Mesendoderm (in vitro differentiated cells): ENCODE measurements around the gene PTHLH.

ENCODE experiments used
- DNase-seq: peaks from one replicate; pipeline ENCODE4 v3.0.0; 2013
- H2AK5ac ChIP-seq: 2 replicates; pipeline ENCODE4 v1.6.1; 2013; ENCODE audit warnings: low read length, inconsistent platforms
- H2BK120ac ChIP-seq: 2 replicates; pipeline ENCODE4 v1.6.1; 2013; ENCODE audit warnings: low read depth, mild to moderate bottlenecking, low read length, moderate library complexity, mixed read lengths
- H2BK15ac ChIP-seq: replicated peaks from 2 replicates; pipeline ENCODE4 v1.6.1; 2013; ENCODE audit warnings: low read depth, mild to moderate bottlenecking, moderate library complexity
- H2BK5ac ChIP-seq: 2 replicates; pipeline ENCODE4 v1.6.1; 2013; ENCODE audit warnings: low read length, inconsistent platforms
- H3K18ac ChIP-seq: 2 replicates; pipeline ENCODE4 v1.6.1; 2013; ENCODE audit warnings: mild to moderate bottlenecking, low read length, mixed read lengths
- H3K23ac ChIP-seq: one replicate; pipeline ENCODE4 v1.6.1; 2013; ENCODE audit warnings: low read length
- H3K27ac ChIP-seq: 2 replicates; pipeline ENCODE4 v1.5.1; 2013; ENCODE audit warnings: low read depth, mild to moderate bottlenecking, inconsistent platforms, low read length, moderate library complexity
- H3K27me3 ChIP-seq: 2 replicates; pipeline ENCODE4 v1.6.1; 2013; ENCODE audit warnings: low read length, control low read depth, mild to moderate bottlenecking, inconsistent platforms; ENCODE audit not compliant: insufficient read depth, poor library complexity
- H3K36me3 ChIP-seq: 2 replicates; pipeline ENCODE4 v1.6.1; 2013; ENCODE audit warnings: low read length, inconsistent platforms; ENCODE audit not compliant: control insufficient read depth, insufficient read depth
- H3K4ac ChIP-seq: one replicate; pipeline ENCODE4 v1.6.1; 2013; ENCODE audit warnings: low read depth, mild to moderate bottlenecking, low read length, moderate library complexity
- H3K4me1 ChIP-seq: 2 replicates; pipeline ENCODE4 v1.6.1; 2013; ENCODE audit warnings: low read depth, low read length, inconsistent platforms; ENCODE audit not compliant: control insufficient read depth
- H3K4me2 ChIP-seq: 2 replicates; pipeline ENCODE4 v1.6.1; 2013; ENCODE audit warnings: low read length
- H3K4me3 ChIP-seq: 2 replicates; pipeline ENCODE4 v1.5.1; 2013; ENCODE audit warnings: mild to moderate bottlenecking, low read length
- H3K56ac ChIP-seq: one replicate; pipeline ENCODE4 v1.6.1; 2013; ENCODE audit warnings: low read length
- H3K79me1 ChIP-seq: 2 replicates; pipeline ENCODE4 v1.6.1; 2013; ENCODE audit warnings: low read length, inconsistent platforms
- H3K79me2 ChIP-seq: 2 replicates; pipeline ENCODE4 v1.6.1; 2013; ENCODE audit warnings: mild to moderate bottlenecking, low read length; ENCODE audit not compliant: control insufficient read depth, insufficient read depth
- H3K9ac ChIP-seq: 2 replicates; pipeline ENCODE4 v1.6.1; 2013; ENCODE audit warnings: low read length, inconsistent platforms
- H4K5ac ChIP-seq: one replicate; pipeline ENCODE4 v1.6.1; 2013; ENCODE audit warnings: low read length
- H4K8ac ChIP-seq: one replicate; pipeline ENCODE4 v1.6.1; 2013; ENCODE audit warnings: low read depth, mild to moderate bottlenecking, control low read depth, low read length, moderate library complexity
- WGBS: extraction: QIAGEN DNeasy Blood & Tissue Kit; methylation state at CpG from one replicate; pipeline ENCODE4 v1.1.7; 2013; ENCODE audit warnings: low lambda C conversion rate, missing lambda C conversion rate; ENCODE audit not compliant: insufficient coverage; ENCODE audit errors: extremely low coverage; 5-methylcytosine and 5-hydroxymethylcytosine counted together

PTHLH gene

GRCh38 chr12:27919671-27920235 lies 52.8 kb downstream of the PTHLH start:
- no peak overlapping the region for H2BK5ac ChIP-seq
- no peak overlapping the region for H2BK120ac ChIP-seq
- no peaks in the 10 kb centered on the region for H3K27me3 ChIP-seq
- H3K56ac ChIP-seq, result no peak overlapping the region
- H4K8ac ChIP-seq, result no peak overlapping the region
- H2AK5ac ChIP-seq, result no peak overlapping the region
- no CpG with 5 or more reads among the region's 7 CpGs for WGBS
- DNase-seq, result no peak
- no peak overlapping the region for H3K23ac ChIP-seq
- no peaks in the 10 kb centered on the region for H3K4me1 ChIP-seq
- no peak overlapping the region for H3K9ac ChIP-seq
- no peak overlapping the region for H2BK15ac ChIP-seq
- no peak overlapping the region for H3K4me2 ChIP-seq
- H3K36me3 ChIP-seq, result no peaks in the 10 kb centered on the region
- no peaks in the 10 kb centered on the region for H3K79me2 ChIP-seq
- no peak overlapping the region for H3K4ac ChIP-seq
- H3K27ac ChIP-seq, result no peak overlapping the region
- no peaks in the 10 kb centered on the region for H3K79me1 ChIP-seq
- no peak overlapping the region for H3K4me3 ChIP-seq
- H3K18ac ChIP-seq, result no peak overlapping the region
- H4K5ac ChIP-seq, result no peak overlapping the region

DNA sequence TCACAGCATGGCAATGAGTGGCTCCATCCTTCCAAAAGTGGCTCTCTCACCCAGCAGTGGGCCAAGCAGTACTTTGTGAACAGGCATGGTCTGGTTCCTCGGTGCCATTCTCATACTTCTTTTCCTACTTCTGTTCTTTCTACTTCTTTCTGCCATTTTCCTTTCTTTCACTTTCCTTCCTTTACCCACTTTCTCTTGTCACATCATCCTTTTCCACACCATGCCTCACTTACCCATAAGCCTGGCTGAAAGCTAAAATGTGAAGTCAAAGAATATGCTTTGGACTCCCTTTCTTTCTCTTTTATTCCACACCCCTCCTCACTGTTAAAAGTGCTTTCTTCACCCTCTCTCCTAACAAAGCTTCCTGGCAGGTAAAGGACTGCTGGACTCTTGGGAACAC lies 57.0 kb downstream of the PTHLH start:
- no peak for DNase-seq
- Histone ChIP-seq H2BK120ac (no peak overlapping the region), H3K9ac (no peak overlapping the region), H3K79me1 (no peaks in the 10 kb centered on the region), H3K23ac (no peak overlapping the region), H3K56ac (no peak overlapping the region), H2BK5ac (no peak overlapping the region), H3K36me3 (no peaks in the 10 kb centered on the region), H3K18ac (no peak overlapping the region), H3K4ac (no peak overlapping the region), H2AK5ac (no peak overlapping the region), H3K27ac (no peak overlapping the region), H3K4me3 (no peak overlapping the region), H4K8ac (no peak overlapping the region), H3K27me3 (no peaks in the 10 kb centered on the region), H3K79me2 (no peaks in the 10 kb centered on the region), H4K5ac (no peak overlapping the region), H2BK15ac (no peak overlapping the region), H3K4me2 (no peak overlapping the region), H3K4me1 (no peaks in the 10 kb centered on the region)
- WGBS, result no CpG with 5 or more reads among the region's 1 CpG

- H3K56ac ChIP-seq, result no peak overlapping the region
- no peak overlapping the region for H3K23ac ChIP-seq
- H3K79me1 ChIP-seq, result no peaks in the 10 kb centered on the region
- H3K9ac ChIP-seq, result no peak overlapping the region
- no CpG with 5 or more reads among the region's 3 CpGs for WGBS
- no peak overlapping the region for H2BK5ac ChIP-seq
- no peak overlapping the region for H2BK15ac ChIP-seq
- no peaks in the 10 kb centered on the region for H3K27me3 ChIP-seq
- DNase-seq, result no peak
- H2AK5ac ChIP-seq, result no peak overlapping the region
- H4K5ac ChIP-seq, result no peak overlapping the region
- H3K18ac ChIP-seq, result no peak overlapping the region
- H3K27ac ChIP-seq, result no peak overlapping the region
- H4K8ac ChIP-seq, result no peak overlapping the region
- H3K4ac ChIP-seq, result no peak overlapping the region
- H2BK120ac ChIP-seq, result no peak overlapping the region
- H3K4me1 ChIP-seq, result no peaks in the 10 kb centered on the region
- no peaks in the 10 kb centered on the region for H3K79me2 ChIP-seq
- H3K36me3 ChIP-seq, result no peaks in the 10 kb centered on the region
- no peak overlapping the region for H3K4me2 ChIP-seq
- H3K4me3 ChIP-seq, result no peak overlapping the region
Observed at GRCh38 chr12:27915021-27915420, 57.5 kb downstream of the PTHLH start.

GRCh38 chr12:27913999-27914614 lies 58.4 kb downstream of the PTHLH start:
- no peak overlapping the region for H3K4ac ChIP-seq
- no peaks in the 10 kb centered on the region for H3K36me3 ChIP-seq
- H3K4me3 ChIP-seq, result no peak overlapping the region
- no peak overlapping the region for H3K4me2 ChIP-seq
- H2BK120ac ChIP-seq, result no peak overlapping the region
- H3K79me1 ChIP-seq, result no peaks in the 10 kb centered on the region
- H3K23ac ChIP-seq, result no peak overlapping the region
- no peak overlapping the region for H2AK5ac ChIP-seq
- no peak overlapping the region for H4K8ac ChIP-seq
- WGBS, result no CpG with 5 or more reads among the region's 4 CpGs
- H3K18ac ChIP-seq, result no peak overlapping the region
- no peak overlapping the region for H3K9ac ChIP-seq
- no peak overlapping the region for H2BK15ac ChIP-seq
- DNase-seq, result no peak
- H3K27me3 ChIP-seq, result no peaks in the 10 kb centered on the region
- no peak overlapping the region for H3K56ac ChIP-seq
- H4K5ac ChIP-seq, result no peak overlapping the region
- no peak overlapping the region for H3K27ac ChIP-seq
- no peak overlapping the region for H2BK5ac ChIP-seq
- no peaks in the 10 kb centered on the region for H3K4me1 ChIP-seq
- H3K79me2 ChIP-seq, result no peaks in the 10 kb centered on the region

DNA sequence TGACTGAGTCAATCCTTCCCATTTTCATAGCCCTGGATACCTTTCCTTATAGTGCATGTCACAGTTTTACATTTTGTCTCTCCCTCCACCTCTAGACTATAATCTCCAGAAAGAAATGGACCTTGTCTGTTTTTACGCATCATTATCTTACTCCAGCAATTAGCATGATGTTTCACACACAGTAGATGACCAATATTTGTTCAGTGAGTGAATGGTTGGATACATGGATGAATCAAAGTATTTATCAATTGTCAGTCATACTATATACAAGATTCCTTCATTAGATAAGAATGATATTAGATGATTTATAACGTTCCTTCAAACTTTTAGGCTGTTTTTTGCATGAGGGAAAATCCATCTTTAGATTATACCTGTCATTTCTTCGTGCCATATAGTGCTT lies 61.1 kb downstream of the PTHLH start:
- no peak overlapping the region for H2BK120ac ChIP-seq
- no peak overlapping the region for H3K18ac ChIP-seq
- H3K4ac ChIP-seq, result no peak overlapping the region
- H4K5ac ChIP-seq, result no peak overlapping the region
- no peak overlapping the region for H3K56ac ChIP-seq
- WGBS, result no CpG with 5 or more reads among the region's 3 CpGs
- no peak overlapping the region for H2BK5ac ChIP-seq
- H3K79me1 ChIP-seq, result no peaks in the 10 kb centered on the region
- H3K4me3 ChIP-seq, result no peak overlapping the region
- no peak overlapping the region for H3K4me2 ChIP-seq
- H2AK5ac ChIP-seq, result no peak overlapping the region
- H3K27me3 ChIP-seq, result no peaks in the 10 kb centered on the region
- no peaks in the 10 kb centered on the region for H3K36me3 ChIP-seq
- no peak overlapping the region for H2BK15ac ChIP-seq
- no peak overlapping the region for H3K27ac ChIP-seq
- no peaks in the 10 kb centered on the region for H3K79me2 ChIP-seq
- H3K9ac ChIP-seq, result no peak overlapping the region
- no peak overlapping the region for H3K23ac ChIP-seq
- DNase-seq, result no peak
- H3K4me1 ChIP-seq, result no peaks in the 10 kb centered on the region
- H4K8ac ChIP-seq, result no peak overlapping the region
